HepG2 (cell line): Measurements from ENCODE around the gene OVOL3. TPM values are rescaled to one million over a fixed set of nuclear protein-coding genes. Genes with fewer than 3 reads are reported as not detected.

Experiments used
- CHCHD3 ChIP-seq: sonication (generic); formaldehyde crosslinking; IDR thresholded peaks from 2 replicates; pipeline ENCODE4 v1.8.0; 2022; ENCODE audit warnings: mild to moderate bottlenecking, missing genetic modification reagents, moderate library complexity
- GATAD2A ChIP-seq: IDR thresholded peaks from 2 replicates; pipeline ENCODE4 v1.6.1; 2016
- NR0B2 ChIP-seq: sonication (generic); formaldehyde crosslinking; IDR thresholded peaks from 2 replicates; pipeline ENCODE4 v1.4.0; 2020; ENCODE audit warnings: mild to moderate bottlenecking, missing genetic modification reagents
- PATZ1 ChIP-seq: sonication (generic); formaldehyde crosslinking; IDR thresholded peaks from 2 replicates; pipeline ENCODE4 v1.4.0; 2020; ENCODE audit warnings: missing genetic modification reagents
- RBAK ChIP-seq: sonication (generic); formaldehyde crosslinking; IDR thresholded peaks from 2 replicates; pipeline ENCODE4 v1.5.1; 2020; ENCODE audit warnings: mild to moderate bottlenecking, missing genetic modification reagents
- SMAD9 ChIP-seq: sonication (generic); formaldehyde crosslinking; IDR thresholded peaks from 2 replicates; pipeline ENCODE4 v1.5.1; 2020; ENCODE audit warnings: mild to moderate bottlenecking, missing genetic modification reagents
- SMC3 ChIP-seq: IDR thresholded peaks from 2 replicates; pipeline ENCODE4 v1.6.1; 2011; ENCODE audit warnings: low read length, improper control_type of control experiment
- SOX5 ChIP-seq: IDR thresholded peaks from 2 replicates; pipeline ENCODE4 v1.6.1; 2016; ENCODE audit warnings: borderline replicate concordance
- SRF ChIP-seq: IDR thresholded peaks from 2 replicates; pipeline ENCODE4 v1.6.1; 2011; ENCODE audit warnings: mild to moderate bottlenecking, low read depth, low read length, moderate library complexity
- TRAFD1 ChIP-seq: sonication (generic); formaldehyde crosslinking; IDR thresholded peaks from 2 replicates; pipeline ENCODE4 v1.5.1; 2020; ENCODE audit warnings: missing genetic modification reagents, mild to moderate bottlenecking, borderline replicate concordance
- ZIK1 ChIP-seq: sonication (generic); formaldehyde crosslinking; IDR thresholded peaks from 2 replicates; pipeline ENCODE4 v1.5.0; 2020; ENCODE audit warnings: mild to moderate bottlenecking, low read depth, missing genetic modification reagents, borderline replicate concordance
- ZKSCAN1 ChIP-seq: fragments of 150-350 bp; IDR thresholded peaks from 2 replicates; pipeline ENCODE4 v1.6.1; 2014; ENCODE audit warnings: low read length
- ZNF3 ChIP-seq: IDR thresholded peaks from 2 replicates; pipeline ENCODE4 v1.7.0; 2017; ENCODE audit warnings: inconsistent platforms
- ZNF362 ChIP-seq: sonication (generic); formaldehyde crosslinking; IDR thresholded peaks from 2 replicates; pipeline ENCODE4 v1.4.0; 2020; ENCODE audit warnings: missing genetic modification reagents, mild to moderate bottlenecking, borderline replicate concordance
- ZNF367 ChIP-seq: sonication (generic); formaldehyde crosslinking; IDR thresholded peaks from 2 replicates; pipeline ENCODE4 v1.4.0; 2020; ENCODE audit warnings: missing genetic modification reagents, borderline replicate concordance
- ZNF44 ChIP-seq: sonication (generic); formaldehyde crosslinking; IDR thresholded peaks from 2 replicates; pipeline ENCODE4 v1.5.1; 2020; ENCODE audit warnings: mild to moderate bottlenecking, missing genetic modification reagents
- ZNF451 ChIP-seq: sonication (generic); formaldehyde crosslinking; IDR thresholded peaks from 2 replicates; pipeline ENCODE4 v1.5.0; 2020; ENCODE audit warnings: mild to moderate bottlenecking, missing genetic modification reagents
- ZNF772 ChIP-seq: sonication (generic); formaldehyde crosslinking; IDR thresholded peaks from 2 replicates; pipeline ENCODE4 v1.5.0; 2020; ENCODE audit warnings: mild to moderate bottlenecking, missing genetic modification reagents
- ZNF775 ChIP-seq: sonication (generic); formaldehyde crosslinking; IDR thresholded peaks from 2 replicates; pipeline ENCODE4 v1.4.0; 2020; ENCODE audit warnings: missing genetic modification reagents, mild to moderate bottlenecking, moderate library complexity, borderline replicate concordance
- ZNF792 ChIP-seq: IDR thresholded peaks from 2 replicates; pipeline ENCODE4 v1.6.1; 2016
- polyA plus RNA-seq, 8 experiments: library from polyadenylated mRNA; depleted of rRNA in 3 of 8; stranded (reverse) in 7 of 8; unstranded in 1 of 8; fragments of >200 nt; fragmentation: Illumina TruSeq in 4 of 8; extraction: Trizol in 4 of 8; gene quantifications; 2 replicates each; pipeline versions ENCODE4 v1.2.1 to v1.2.3, GENCODE V29; 2011 to 2016; ENCODE audit warnings: low read depth in 4 of 8, missing spikeins in 1 of 8, mixed read lengths in 1 of 8; ENCODE audit not compliant: insufficient read depth in 1 of 8
- total RNA-seq, 5 experiments: library from RNA; depleted of rRNA; stranded (reverse); fragments of >200 nt; fragmentation: Illumina TruSeq; extraction: Trizol; gene quantifications; 2 replicates each; pipeline ENCODE4 v1.2.3, GENCODE V29; 2016; ENCODE audit warnings: low read depth in 1 of 5

Gene OVOL3
- total and polyA plus RNA-seq, 2 of the 13 experiments (the other 11 are each of a cell fraction or from before 2014, with no cell fraction given) = not detected

- TF ChIP-seq ZNF362 (CRISPR knock-in tag) = 0 out of 2 replicates have a peak, but pooled peaks have one; percentile 19
- TF ChIP-seq CHCHD3 (CRISPR knock-in tag) = peak; percentile 89
- no peak for TF ChIP-seq ZKSCAN1
- TF ChIP-seq PATZ1 (CRISPR knock-in tag) = peak; percentile 52; the same call in 1 of the 2 replicates
- peak; percentile 88 for TF ChIP-seq ZNF772 (CRISPR knock-in tag)
- peak; percentile 98 for TF ChIP-seq NR0B2 (CRISPR knock-in tag)
- TF ChIP-seq ZNF775 (CRISPR knock-in tag) = no peak
- TF ChIP-seq ZNF367 (CRISPR knock-in tag) = peak; percentile 78; the same call in 1 of the 2 replicates
- no peak for TF ChIP-seq ZNF3
- 0 out of 2 replicates have a peak, but pooled peaks have one; percentile 50 for TF ChIP-seq ZNF44
- TF ChIP-seq ZNF792 (CRISPR knock-in tag) = peak; percentile 95
- peak; percentile 45; the same call in 1 of the 2 replicates for TF ChIP-seq GATAD2A (CRISPR knock-in tag)
- TF ChIP-seq ZIK1 = peak; percentile 71; the same call in 1 of the 2 replicates
- TF ChIP-seq SMC3 = no peak
- no peak for TF ChIP-seq SRF
- TF ChIP-seq SMAD9 (CRISPR knock-in tag) = no peak
- TF ChIP-seq SOX5 (CRISPR knock-in tag) = no peak; the same call in 1 of the 2 replicates
- no peak for TF ChIP-seq TRAFD1 (CRISPR knock-in tag)
- no peak for TF ChIP-seq RBAK (CRISPR knock-in tag)
- no peak; the same call in 1 of the 2 replicates for TF ChIP-seq ZNF451 (CRISPR knock-in tag)
Measured at GRCh38 chr19:36114721-36115452, 3.9 kb downstream of the OVOL3 start, which contains the start of gene POLR2I (continued).
